Nephron progenitor cell (in vitro differentiated cells): ENCODE data around the gene ELK3.

ENCODE experiments used
- DNase-seq: peaks from one replicate; pipeline ENCODE4 v3.0.0; 2021
- H3K27ac Mint-ChIP-seq: 2 replicates; pipeline ENCODE4 v1.8.0; 2021; ENCODE audit warnings: mild to moderate bottlenecking, moderate library complexity, mixed read lengths
- H3K27me3 Mint-ChIP-seq: 2 replicates; pipeline ENCODE4 v1.8.0; 2021; ENCODE audit warnings: mild to moderate bottlenecking, low read depth, mixed read lengths; ENCODE audit not compliant: poor library complexity
- H3K36me3 Mint-ChIP-seq: 2 replicates; pipeline ENCODE4 v1.8.0; 2021; ENCODE audit warnings: low read depth, mixed read lengths
- H3K4me1 Mint-ChIP-seq: 2 replicates; pipeline ENCODE4 v1.8.0; 2021; ENCODE audit warnings: mixed read lengths
- H3K4me3 Mint-ChIP-seq: 2 replicates; pipeline ENCODE4 v1.8.0; 2021; ENCODE audit warnings: mild to moderate bottlenecking, moderate library complexity, mixed read lengths
- H3K9me3 Mint-ChIP-seq: 2 replicates; pipeline ENCODE4 v1.8.0; 2021; ENCODE audit warnings: mild to moderate bottlenecking, moderate library complexity, mixed read lengths
- TF ChIP-seq, protein P1 (sequence below): fragments of 200-600 bp; sonication (generic); IDR thresholded peaks from 2 replicates; pipeline ENCODE4 v1.5.0; 2021; ENCODE audit warnings: antibody characterized with exemption

The ELK3 gene

DNA sequence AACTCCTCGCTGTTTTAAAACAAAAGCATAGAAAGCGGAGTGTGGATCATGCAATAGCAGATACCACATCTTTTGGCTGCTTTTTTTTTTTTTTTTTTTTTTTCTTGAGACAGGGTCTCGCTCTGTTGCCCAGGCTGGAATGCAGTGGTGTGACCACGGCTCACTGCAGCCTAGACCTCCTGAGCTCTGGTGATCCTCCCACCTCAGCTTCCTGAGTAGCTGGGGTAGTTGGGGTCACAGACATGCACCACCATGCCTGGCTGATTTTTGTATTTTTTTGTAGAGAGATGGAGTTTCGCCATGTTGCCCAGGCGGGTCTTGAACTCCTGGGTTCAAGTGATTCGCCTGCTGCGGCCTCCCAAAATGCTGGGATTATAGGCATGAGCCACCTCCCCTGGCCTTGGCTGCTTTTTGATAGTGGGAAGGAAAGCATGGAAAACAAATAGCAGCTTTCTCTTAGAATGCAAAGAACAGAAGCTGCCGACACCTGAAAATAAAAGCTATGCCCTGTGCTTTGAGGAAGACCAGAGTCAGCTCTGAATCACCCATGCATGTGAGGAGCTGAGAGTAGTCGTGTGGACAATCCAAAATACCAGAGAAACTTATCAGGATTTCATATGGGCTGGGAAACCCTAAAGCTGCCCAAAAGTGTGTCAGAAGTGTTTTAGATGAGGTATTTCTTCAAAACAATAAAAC lies 3.6 kb upstream of the ELK3 start:
- Mint-ChIP-seq H3K4me3 (no peak overlapping the region), H3K27me3 (peaks cover 7% of the 10 kb centered on the region), H3K36me3 (no peaks in the 10 kb centered on the region), H3K9me3 (peaks cover 8% of the 10 kb centered on the region), H3K4me1 (peaks cover 27% of the 10 kb centered on the region), H3K27ac (peak overlapping the region; percentile 83)
- DNase-seq: peak; percentile 20
- TF ChIP-seq, protein P1, sequence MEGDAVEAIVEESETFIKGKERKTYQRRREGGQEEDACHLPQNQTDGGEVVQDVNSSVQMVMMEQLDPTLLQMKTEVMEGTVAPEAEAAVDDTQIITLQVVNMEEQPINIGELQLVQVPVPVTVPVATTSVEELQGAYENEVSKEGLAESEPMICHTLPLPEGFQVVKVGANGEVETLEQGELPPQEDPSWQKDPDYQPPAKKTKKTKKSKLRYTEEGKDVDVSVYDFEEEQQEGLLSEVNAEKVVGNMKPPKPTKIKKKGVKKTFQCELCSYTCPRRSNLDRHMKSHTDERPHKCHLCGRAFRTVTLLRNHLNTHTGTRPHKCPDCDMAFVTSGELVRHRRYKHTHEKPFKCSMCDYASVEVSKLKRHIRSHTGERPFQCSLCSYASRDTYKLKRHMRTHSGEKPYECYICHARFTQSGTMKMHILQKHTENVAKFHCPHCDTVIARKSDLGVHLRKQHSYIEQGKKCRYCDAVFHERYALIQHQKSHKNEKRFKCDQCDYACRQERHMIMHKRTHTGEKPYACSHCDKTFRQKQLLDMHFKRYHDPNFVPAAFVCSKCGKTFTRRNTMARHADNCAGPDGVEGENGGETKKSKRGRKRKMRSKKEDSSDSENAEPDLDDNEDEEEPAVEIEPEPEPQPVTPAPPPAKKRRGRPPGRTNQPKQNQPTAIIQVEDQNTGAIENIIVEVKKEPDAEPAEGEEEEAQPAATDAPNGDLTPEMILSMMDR: no peak

DNA sequence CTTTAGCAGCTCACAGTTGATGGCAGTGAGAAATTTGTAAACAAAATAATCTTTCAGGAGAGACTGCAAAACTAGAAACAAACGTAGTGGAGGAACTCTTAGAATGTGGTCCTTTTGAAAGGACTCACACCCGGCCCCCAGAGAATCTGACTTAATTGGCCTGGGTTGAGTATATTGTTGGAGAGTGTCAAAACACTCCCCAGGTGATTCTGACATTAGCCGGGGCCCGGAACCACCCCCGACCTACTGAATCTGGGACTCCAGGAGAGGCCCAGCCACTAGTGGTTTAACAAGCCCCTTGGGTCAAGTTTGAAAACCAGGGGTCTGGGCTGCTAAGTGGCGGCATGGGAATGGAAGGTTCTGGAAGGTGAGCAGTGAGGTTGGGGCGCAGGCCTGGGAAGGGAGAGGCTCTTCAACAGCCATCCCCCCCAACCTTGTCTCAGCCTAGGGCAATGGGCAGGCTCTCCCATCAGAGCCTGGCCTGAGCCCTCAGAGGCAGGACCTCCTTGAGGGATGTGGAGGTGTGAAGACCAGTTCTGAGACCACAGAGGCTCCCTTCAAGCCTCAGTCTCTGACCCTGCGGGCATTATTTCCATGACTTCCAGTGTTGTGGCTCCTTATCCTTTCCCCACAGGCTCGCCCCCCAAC lies 1.1 kb upstream of the ELK3 start:
- H3K27me3 Mint-ChIP-seq: peaks cover 4% of the 10 kb centered on the region
- peak overlapping the region; percentile 87 for H3K4me3 Mint-ChIP-seq
- no peak overlapping the region for H3K27ac Mint-ChIP-seq
- DNase-seq: no peak
- H3K36me3 Mint-ChIP-seq: no peaks in the 10 kb centered on the region
- H3K9me3 Mint-ChIP-seq: peaks cover 8% of the 10 kb centered on the region
- TF ChIP-seq, protein P1: no peak
- peaks cover 36% of the 10 kb centered on the region for H3K4me1 Mint-ChIP-seq

DNA sequence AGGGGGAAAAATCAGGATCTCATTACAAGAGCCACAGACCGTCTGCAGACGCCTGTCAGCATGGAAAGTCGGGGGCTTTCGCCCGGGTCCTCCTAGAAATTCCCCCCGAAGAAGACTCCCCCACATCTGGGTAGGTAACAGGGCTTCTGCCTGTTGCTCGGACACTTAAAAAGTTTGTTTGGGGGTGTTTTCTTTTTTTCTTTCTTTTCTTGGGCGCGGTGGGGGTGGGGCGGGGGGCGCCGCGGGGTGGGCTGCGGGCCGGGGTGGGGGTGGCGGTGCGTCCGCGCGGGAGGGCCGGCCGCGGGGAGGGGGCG lies 358 bp downstream of the ELK3 start:
- peaks cover 3% of the 10 kb centered on the region for H3K27me3 Mint-ChIP-seq
- peak overlapping the region; percentile 97 for H3K27ac Mint-ChIP-seq
- peak overlapping the region; percentile 95 for H3K4me3 Mint-ChIP-seq
- TF ChIP-seq, protein P1: no peak
- no peak for DNase-seq
- H3K36me3 Mint-ChIP-seq: no peaks in the 10 kb centered on the region
- peaks cover 8% of the 10 kb centered on the region for H3K9me3 Mint-ChIP-seq
- H3K4me1 Mint-ChIP-seq: peaks cover 48% of the 10 kb centered on the region

DNA sequence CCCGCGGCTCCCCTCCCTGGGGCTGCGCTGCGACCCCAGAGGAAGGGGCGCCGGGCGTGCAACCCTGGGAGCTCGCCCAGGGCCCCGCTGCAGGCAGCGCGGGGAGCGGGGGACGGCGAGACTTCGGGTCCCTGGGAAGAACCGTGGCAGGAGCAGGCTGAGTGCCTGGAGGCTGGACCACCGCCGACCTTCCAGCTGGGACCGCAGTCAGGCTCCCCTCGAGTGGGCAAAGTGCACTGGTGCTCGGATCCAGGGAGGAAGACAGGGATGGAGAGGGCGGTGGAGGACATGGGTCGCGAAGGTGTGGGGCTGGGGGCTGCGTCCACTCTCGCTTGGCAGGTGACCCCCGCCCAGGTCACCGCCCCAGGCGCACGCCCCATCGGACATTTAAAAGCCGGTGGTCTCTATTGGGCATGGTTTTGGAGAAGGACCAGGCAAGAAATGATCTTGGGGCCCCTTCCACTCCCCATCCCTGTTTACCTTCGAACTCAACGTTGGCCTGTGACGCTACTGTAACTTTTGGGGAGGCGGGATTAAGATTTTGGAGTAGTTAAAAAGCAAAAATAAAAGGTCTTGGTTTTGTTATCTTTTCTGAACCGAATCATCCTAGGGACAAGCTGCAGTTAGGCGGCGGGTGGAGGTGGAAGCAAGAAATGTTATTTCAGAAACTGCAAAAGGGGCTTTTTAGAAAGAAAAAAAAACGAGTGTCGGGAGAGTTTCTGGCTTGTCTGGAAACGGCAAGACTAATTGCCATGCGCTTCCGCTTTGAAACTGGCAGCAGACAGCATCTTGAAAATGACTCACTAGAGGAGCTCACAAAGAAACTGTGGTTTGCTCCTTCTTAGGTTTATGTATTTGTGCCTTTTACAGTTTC lies 1.0 kb downstream of the ELK3 start:
- DNase-seq: peak; percentile 54
- peaks cover 42% of the 10 kb centered on the region for H3K4me1 Mint-ChIP-seq
- peak overlapping the region; percentile 96 for H3K4me3 Mint-ChIP-seq
- TF ChIP-seq, protein P1: no peak
- no peaks in the 10 kb centered on the region for H3K27me3 Mint-ChIP-seq
- peak overlapping the region; percentile 95 for H3K27ac Mint-ChIP-seq
- H3K9me3 Mint-ChIP-seq: peaks cover 1% of the 10 kb centered on the region
- no peaks in the 10 kb centered on the region for H3K36me3 Mint-ChIP-seq

DNA sequence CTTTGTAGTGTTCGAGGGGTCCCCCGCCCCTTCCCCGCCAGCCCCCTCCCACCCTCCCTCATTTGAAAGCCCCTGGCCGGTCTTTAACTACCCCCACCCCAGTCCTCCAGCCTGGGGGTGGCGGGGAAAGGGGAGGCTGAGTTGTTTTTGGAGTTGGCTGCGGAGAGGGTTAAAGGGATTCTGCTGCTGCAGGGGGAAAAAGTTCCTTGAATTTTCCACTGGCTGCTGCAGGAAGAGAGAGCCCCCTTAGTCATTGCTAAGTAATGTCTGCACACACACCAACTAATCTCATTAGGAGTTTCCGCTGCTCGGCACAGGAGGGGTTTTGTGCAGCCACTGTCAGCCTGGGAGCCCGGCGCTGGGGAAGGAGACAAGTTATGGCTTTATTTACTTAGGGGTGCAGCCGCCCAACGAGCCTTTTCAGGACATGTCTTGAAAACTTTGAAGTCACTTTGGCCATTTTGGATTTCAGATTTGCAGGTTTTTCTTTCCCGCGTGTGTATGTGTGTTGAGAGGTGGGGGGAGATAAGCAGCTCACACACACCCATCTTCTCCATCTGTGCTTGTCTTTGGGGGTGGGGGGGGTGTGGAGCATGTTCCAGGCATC lies 1.8 kb downstream of the ELK3 start:
- TF ChIP-seq, protein P1: no peak
- peak; percentile 32 for DNase-seq
- peaks cover 34% of the 10 kb centered on the region for H3K4me1 Mint-ChIP-seq
- peak overlapping the region; percentile 94 for H3K27ac Mint-ChIP-seq
- no peaks in the 10 kb centered on the region for H3K36me3 Mint-ChIP-seq
- no peaks in the 10 kb centered on the region for H3K27me3 Mint-ChIP-seq
- H3K9me3 Mint-ChIP-seq: no peaks in the 10 kb centered on the region
- H3K4me3 Mint-ChIP-seq: peak overlapping the region; percentile 96
